Activated T-cell treated with anti-CD3 and anti-CD28 coated beads, Interleukin-2, amount 50 U/mL, for 72 hours (primary cell): ENCODE measurements around the gene G6PC1. TPM values are rescaled to one million over a fixed set of nuclear protein-coding genes. Genes with fewer than 3 reads are reported as not detected.
"Not testable (repeated sequence)": the region's sequence is repeated elsewhere in the genome, so short reads cannot be mapped to it uniquely, and the experiment has no call there.

Source experiments
- ATAC-seq, 2 donors: fragments of 150-1000 bp; cut with Tn5 transposase; replicated peaks in 1 of 2; 2 replicates each; pipeline ENCODE4 v1.10.0; 2021; ENCODE audit warnings: moderate library complexity in 2 of 2, mild to moderate bottlenecking in 1 of 2
- DNase-seq, 2 donors: peaks; one replicate each; pipeline ENCODE4 v3.0.0; 2021 to 2022; ENCODE audit warnings: mixed read lengths in 1 of 2
- H3K27ac Mint-ChIP-seq: one replicate; pipeline ENCODE4 v1.8.0; 2022; ENCODE audit warnings: mild to moderate bottlenecking, moderate library complexity, mixed read lengths
- H3K27me3 Mint-ChIP-seq: one replicate; pipeline ENCODE4 v1.8.0; 2022; ENCODE audit warnings: low read depth, mixed read lengths
- H3K36me3 Mint-ChIP-seq, 2 donors: one replicate each; pipeline ENCODE4 v1.8.0; 2022; ENCODE audit warnings: mixed read lengths in 2 of 2, mild to moderate bottlenecking in 1 of 2; ENCODE audit not compliant: insufficient read depth in 2 of 2
- H3K4me1 Mint-ChIP-seq: one replicate; pipeline ENCODE4 v1.8.0; 2022; ENCODE audit warnings: low read depth, mixed read lengths
- H3K4me3 Mint-ChIP-seq, 2 donors: one replicate each; pipeline ENCODE4 v1.8.0; 2022; ENCODE audit warnings: mild to moderate bottlenecking in 2 of 2, mixed read lengths in 2 of 2, moderate library complexity in 2 of 2
- H3K9me3 Mint-ChIP-seq, 2 donors: one replicate each; pipeline ENCODE4 v1.8.0; 2022; ENCODE audit warnings: mixed read lengths in 2 of 2
- total RNA-seq, 2 donors: library from RNA; stranded (reverse); gene quantifications; one replicate each; pipeline ENCODE4 v1.2.3, GENCODE V29; 2022

Gene G6PC1
- total RNA-seq, 2 donors from 2014 or later: not detected

DNA sequence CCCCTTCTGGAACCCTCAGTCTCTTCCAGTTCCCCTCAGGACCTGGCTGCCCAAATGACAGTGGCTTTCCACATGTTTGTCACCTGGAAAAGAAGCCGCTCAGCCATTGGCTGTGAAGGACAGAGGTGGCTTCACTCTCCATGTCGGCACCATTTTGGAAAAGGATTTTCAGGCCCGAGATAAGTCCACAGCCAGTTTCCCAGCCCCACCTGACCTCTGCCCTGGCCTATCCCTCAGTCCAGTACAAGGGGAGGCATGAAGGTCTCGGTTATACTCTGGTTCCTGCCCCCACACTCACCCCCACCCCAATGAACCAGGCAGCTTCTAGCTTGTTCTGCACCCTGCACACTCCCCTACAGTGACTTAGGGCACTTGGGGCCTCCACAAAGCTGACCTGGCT is 34.4 kb upstream of the G6PC1 start:
- H3K36me3 Mint-ChIP-seq: no peaks in the 10 kb centered on the region
- peaks cover 18% of the 10 kb centered on the region for H3K27me3 Mint-ChIP-seq
- ATAC-seq (no peak), DNase-seq (no peak)
- no peaks in the 10 kb centered on the region for H3K4me1 Mint-ChIP-seq
- no peak overlapping the region for H3K27ac Mint-ChIP-seq
- no peak overlapping the region for H3K4me3 Mint-ChIP-seq
- no peaks in the 10 kb centered on the region for H3K9me3 Mint-ChIP-seq

DNA sequence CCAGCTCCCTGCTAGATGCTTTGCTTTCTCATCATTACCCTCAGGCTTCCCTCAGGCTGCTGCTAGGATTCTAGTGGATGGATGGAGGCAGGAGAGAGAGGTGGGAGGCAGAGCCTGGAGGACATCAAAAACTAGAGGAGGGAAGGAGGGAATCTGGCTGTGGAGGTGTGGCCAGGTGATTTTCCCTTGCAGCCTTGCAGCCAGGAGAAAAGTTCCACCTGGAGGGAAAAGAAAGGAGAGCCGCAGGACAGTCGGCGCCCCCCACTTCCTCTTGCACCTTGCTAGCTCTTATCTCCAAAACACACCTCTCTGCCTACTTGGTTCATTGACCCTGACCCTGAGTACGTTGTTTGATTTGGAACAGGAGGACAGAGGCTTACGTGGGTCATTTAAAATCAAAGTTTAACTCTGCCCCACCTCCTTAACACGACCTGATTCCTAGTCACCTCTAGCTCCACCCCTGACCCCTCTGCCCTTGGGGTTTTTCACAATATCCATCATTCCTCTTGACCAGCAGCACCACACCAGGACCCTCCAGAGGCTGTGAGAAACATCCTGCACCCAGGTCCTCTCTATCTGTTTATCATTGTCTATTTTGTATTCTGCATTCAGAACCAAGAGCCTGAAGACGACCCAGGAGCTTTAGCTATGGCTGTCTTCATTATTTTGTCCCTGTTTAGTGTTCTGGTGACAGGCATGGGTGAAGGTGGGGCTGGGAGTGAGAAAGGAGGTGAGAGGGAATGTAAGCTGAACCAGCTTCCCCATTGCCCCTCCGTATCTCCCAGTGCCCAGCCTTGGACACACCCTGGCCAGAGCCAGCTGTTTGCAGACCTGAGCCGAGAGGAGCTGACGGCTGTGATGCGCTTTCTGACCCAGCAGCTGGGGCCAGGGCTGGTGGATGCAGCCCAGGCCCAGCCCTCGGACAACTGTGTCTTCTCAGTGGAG is 33.7 kb upstream of the G6PC1 start:
- Mint-ChIP-seq H3K9me3 (no peaks in the 10 kb centered on the region), H3K27me3 (peaks cover 24% of the 10 kb centered on the region), H3K27ac (no peak overlapping the region), H3K4me3 (no peak overlapping the region), H3K4me1 (no peaks in the 10 kb centered on the region), H3K36me3 (no peaks in the 10 kb centered on the region)
- DNase-seq (no peak), ATAC-seq (no peak)

GRCh38 chr17:42867694-42868261 is 32.8 kb upstream of the G6PC1 start:
- not testable (repeated sequence) for DNase-seq, H3K36me3 Mint-ChIP-seq, ATAC-seq, H3K27ac Mint-ChIP-seq, H3K9me3 Mint-ChIP-seq, H3K4me1 Mint-ChIP-seq, H3K4me3 Mint-ChIP-seq
- H3K27me3 Mint-ChIP-seq: peaks cover 28% of the 10 kb centered on the region

- H3K27ac Mint-ChIP-seq: no peak overlapping the region
- H3K36me3 Mint-ChIP-seq: no peaks in the 10 kb centered on the region
- no peak overlapping the region for H3K4me3 Mint-ChIP-seq
- DNase-seq (no peak), ATAC-seq (no peak)
- peaks cover 34% of the 10 kb centered on the region for H3K27me3 Mint-ChIP-seq
- H3K9me3 Mint-ChIP-seq: no peaks in the 10 kb centered on the region
- H3K4me1 Mint-ChIP-seq: no peaks in the 10 kb centered on the region
Observed at GRCh38 chr17:42868338-42868737, 32.3 kb upstream of the G6PC1 start.

- H3K9me3 Mint-ChIP-seq: no peaks in the 10 kb centered on the region
- no peak for DNase-seq
- no peak overlapping the region for H3K27ac Mint-ChIP-seq
- ATAC-seq: no peak
- H3K27me3 Mint-ChIP-seq: peaks cover 26% of the 10 kb centered on the region
- no peaks in the 10 kb centered on the region for H3K4me1 Mint-ChIP-seq
- H3K4me3 Mint-ChIP-seq: no peak overlapping the region
- H3K36me3 Mint-ChIP-seq: no peaks in the 10 kb centered on the region
Observed at GRCh38 chr17:42871647-42872046, 29.0 kb upstream of the G6PC1 start.

- Mint-ChIP-seq H3K36me3 (no peaks in the 10 kb centered on the region), H3K4me1 (no peaks in the 10 kb centered on the region), H3K4me3 (no peak overlapping the region), H3K9me3 (no peaks in the 10 kb centered on the region), H3K27ac (no peak overlapping the region), H3K27me3 (peaks cover 34% of the 10 kb centered on the region)
- DNase-seq (no peak), ATAC-seq (no peak)
Observed at GRCh38 chr17:42872251-42872965, 28.2 kb upstream of the G6PC1 start.

DNA sequence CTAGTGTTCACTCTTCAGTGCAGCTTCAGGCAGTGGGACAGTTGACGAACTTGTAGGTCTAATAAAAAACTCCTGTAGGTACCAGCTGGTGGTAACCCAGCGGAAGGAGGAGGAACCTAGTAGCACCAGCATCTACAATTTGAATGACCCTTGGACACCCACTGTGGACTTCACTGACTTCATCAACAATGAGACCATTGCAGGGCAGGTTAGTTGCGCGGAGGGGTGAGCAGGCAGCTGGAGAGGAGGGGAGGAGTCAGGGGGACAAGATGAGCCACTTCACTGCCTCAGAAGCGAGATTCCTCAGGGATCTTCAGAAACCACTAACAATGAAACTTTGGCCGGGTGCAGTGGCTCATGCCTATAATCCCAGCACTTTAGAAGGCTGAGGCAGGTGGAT is 27.3 kb upstream of the G6PC1 start:
- Mint-ChIP-seq H3K4me1 (no peaks in the 10 kb centered on the region), H3K27ac (no peak overlapping the region), H3K36me3 (no peaks in the 10 kb centered on the region), H3K27me3 (peaks cover 42% of the 10 kb centered on the region), H3K4me3 (no peak overlapping the region), H3K9me3 (no peaks in the 10 kb centered on the region)
- ATAC-seq (no peak), DNase-seq (no peak)

DNA sequence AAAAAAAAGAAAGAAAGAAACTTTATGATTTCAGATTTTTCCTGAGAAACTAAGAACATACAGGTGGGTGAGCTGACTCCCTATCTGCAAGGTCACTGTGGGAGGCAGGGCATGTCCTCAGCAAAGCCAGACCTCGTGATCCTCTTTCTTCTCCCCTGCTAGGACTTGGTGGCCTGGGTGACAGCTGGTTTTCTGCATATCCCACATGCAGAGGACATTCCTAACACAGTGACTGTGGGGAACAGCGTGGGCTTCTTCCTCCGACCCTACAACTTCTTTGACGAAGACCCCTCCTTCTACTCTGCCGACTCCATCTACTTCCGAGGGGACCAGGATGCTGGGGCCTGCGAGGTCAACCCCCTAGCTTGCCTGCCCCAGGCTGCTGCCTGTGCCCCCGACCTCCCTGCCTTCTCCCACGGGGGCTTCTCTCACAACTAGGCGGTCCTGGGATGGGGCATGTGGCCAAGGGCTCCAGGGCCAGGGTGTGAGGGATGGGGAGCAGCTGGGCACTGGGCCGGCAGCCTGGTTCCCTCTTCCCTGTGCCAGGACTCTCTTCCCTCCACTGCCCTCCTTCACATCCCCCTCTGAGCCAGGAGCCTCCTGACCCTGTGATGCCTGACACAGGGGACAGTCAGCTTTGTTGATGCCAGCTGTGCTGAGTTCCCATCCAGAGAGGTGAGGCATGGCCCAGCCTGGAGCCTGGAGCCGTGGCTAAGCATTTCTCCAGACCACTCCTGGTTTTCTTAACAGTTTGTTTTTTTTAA is 26.5 kb upstream of the G6PC1 start:
- H3K4me3 Mint-ChIP-seq, ATAC-seq, DNase-seq, H3K36me3 Mint-ChIP-seq, H3K27ac Mint-ChIP-seq, H3K4me1 Mint-ChIP-seq, H3K9me3 Mint-ChIP-seq: not testable (repeated sequence)
- peaks cover 42% of the 10 kb centered on the region for H3K27me3 Mint-ChIP-seq

- ATAC-seq (no peak), DNase-seq (no peak)
- Mint-ChIP-seq H3K27ac (no peak overlapping the region), H3K27me3 (peaks cover 34% of the 10 kb centered on the region), H3K9me3 (no peaks in the 10 kb centered on the region), H3K36me3 (no peaks in the 10 kb centered on the region), H3K4me1 (no peaks in the 10 kb centered on the region), H3K4me3 (no peak overlapping the region)
Observed at GRCh38 chr17:42877037-42877436, 23.6 kb upstream of the G6PC1 start.

GRCh38 chr17:42878123-42878880 is 22.3 kb upstream of the G6PC1 start:
- Mint-ChIP-seq H3K9me3 (no peaks in the 10 kb centered on the region), H3K4me1 (no peaks in the 10 kb centered on the region), H3K27me3 (peaks cover 25% of the 10 kb centered on the region), H3K4me3 (no peak overlapping the region), H3K27ac (no peak overlapping the region), H3K36me3 (no peaks in the 10 kb centered on the region)
- DNase-seq (no peak), ATAC-seq (no peak)

GRCh38 chr17:42878924-42879595 is 21.5 kb upstream of the G6PC1 start:
- Mint-ChIP-seq H3K27ac (no peak overlapping the region), H3K4me3 (no peak overlapping the region), H3K27me3 (peaks cover 24% of the 10 kb centered on the region), H3K4me1 (no peaks in the 10 kb centered on the region), H3K36me3 (no peaks in the 10 kb centered on the region), H3K9me3 (no peaks in the 10 kb centered on the region)
- DNase-seq (no peak), ATAC-seq (no peak)

DNA sequence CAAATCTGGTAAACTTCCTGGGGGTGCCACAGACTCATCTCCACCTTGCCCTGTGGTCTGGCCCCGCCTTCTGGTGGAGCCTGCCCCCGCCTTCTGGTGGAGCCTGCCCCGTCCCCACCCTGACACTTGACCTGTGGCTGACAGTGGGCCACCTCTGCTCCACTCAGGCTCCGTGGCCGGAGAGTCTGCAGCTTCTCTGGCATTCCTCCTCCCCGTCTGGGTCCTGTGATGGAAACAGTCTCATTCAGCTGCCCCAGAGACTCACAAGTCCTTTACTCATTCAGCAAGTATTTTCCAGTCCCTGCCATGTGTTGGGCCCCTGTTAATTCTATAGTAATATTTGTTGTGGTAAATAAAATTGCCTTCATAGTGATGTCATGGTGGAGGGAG is 21.0 kb upstream of the G6PC1 start:
- ATAC-seq (no peak), DNase-seq (no peak)
- Mint-ChIP-seq H3K4me1 (no peaks in the 10 kb centered on the region), H3K36me3 (no peaks in the 10 kb centered on the region), H3K27me3 (peaks cover 24% of the 10 kb centered on the region), H3K4me3 (no peak overlapping the region), H3K27ac (no peak overlapping the region), H3K9me3 (no peaks in the 10 kb centered on the region)
